ENCODE results near the gene CLSTN2. TPM values are rescaled to one million over a fixed set of nuclear protein-coding genes. Genes with fewer than 3 reads are reported as not detected.

CLSTN2 gene
- total and polyA plus RNA-seq, 9 donors, result 28.9 to 263 (median 134) TPM

GRCh38 chr3:140408252-140408651 is 473.3 kb downstream of the CLSTN2 start:
- intact Hi-C loops (cut with DNase I), result no loop called here
- no peak for DNase-seq
- WGBS, 3 donors, result 93 to 96% (median 95%) methylated on average over 3 of the region's 3 CpGs
- Histone ChIP-seq H3K9me3 (no peaks in the 10 kb centered on the region), H3K4me3 (no peak overlapping the region), H3K36me3 (no peaks in the 10 kb centered on the region), H3K27ac (no peak overlapping the region), H3K4me1 (ENCODE audit: insufficient read depth) (no peaks in the 10 kb centered on the region), H3K27me3 (no peaks in the 10 kb centered on the region)
- TF ChIP-seq POLR2A (IDR thresholded peaks at IDR 0.05) (no peak), EP300 (IDR thresholded peaks at IDR 0.05) (no peak), CTCF (IDR thresholded peaks at IDR 0.05) (no peak)

GRCh38 chr3:140416666-140417065 is 481.7 kb downstream of the CLSTN2 start:
- Histone ChIP-seq H3K27ac (no peak overlapping the region), H3K27me3 (no peaks in the 10 kb centered on the region), H3K4me1 (ENCODE audit: insufficient read depth) (no peaks in the 10 kb centered on the region), H3K4me3 (no peak overlapping the region), H3K9me3 (no peaks in the 10 kb centered on the region), H3K36me3 (no peaks in the 10 kb centered on the region)
- intact Hi-C loops (cut with DNase I), result no loop called here
- WGBS, 3 donors, result 50 to 60% (median 58%) methylated on average over 3 of the region's 3 CpGs
- DNase-seq, result no peak
- no peak for TF ChIP-seq EP300 (IDR thresholded peaks at IDR 0.05)
- no peak for TF ChIP-seq POLR2A (IDR thresholded peaks at IDR 0.05)
- TF ChIP-seq CTCF (IDR thresholded peaks at IDR 0.05), result no peak

- H3K9me3 ChIP-seq, result no peaks in the 10 kb centered on the region
- H3K4me3 ChIP-seq, result no peak overlapping the region
- 31 to 41% (median 34%) methylated on average over 9 of the region's 9 CpGs for WGBS, 3 donors
- intact Hi-C loops (cut with DNase I), result no loop called here
- peak in 2 of 5 donors; percentile 28 to 46 for DNase-seq
- TF ChIP-seq CTCF (IDR thresholded peaks at IDR 0.05) (no peak), EP300 (IDR thresholded peaks at IDR 0.05) (no peak), POLR2A (IDR thresholded peaks at IDR 0.05) (no peak)
- no peak overlapping the region for H3K27ac ChIP-seq
- no peaks in the 10 kb centered on the region for H3K4me1 ChIP-seq (ENCODE audit: insufficient read depth)
- H3K27me3 ChIP-seq, result no peaks in the 10 kb centered on the region
- H3K36me3 ChIP-seq, result no peaks in the 10 kb centered on the region
Observed at GRCh38 chr3:140420621-140421357, 485.8 kb downstream of the CLSTN2 start.

GRCh38 chr3:140421884-140422283 is 486.9 kb downstream of the CLSTN2 start:
- TF ChIP-seq EP300 (IDR thresholded peaks at IDR 0.05) (no peak), CTCF (IDR thresholded peaks at IDR 0.05) (no peak), POLR2A (IDR thresholded peaks at IDR 0.05) (no peak)
- no peak overlapping the region for H3K27ac ChIP-seq
- no peaks in the 10 kb centered on the region for H3K9me3 ChIP-seq
- H3K4me1 ChIP-seq (ENCODE audit: insufficient read depth), result no peaks in the 10 kb centered on the region
- intact Hi-C loops (cut with DNase I), result no loop called here
- WGBS, 3 donors, result 54 to 65% (median 62%) methylated on average over 1 of the region's 1 CpG
- no peaks in the 10 kb centered on the region for H3K27me3 ChIP-seq
- DNase-seq, result no peak
- no peaks in the 10 kb centered on the region for H3K36me3 ChIP-seq
- no peak overlapping the region for H3K4me3 ChIP-seq
